HepG2 (cell line): ENCODE measurements around the gene IGF2BP1. TPM values are rescaled to one million over a fixed set of nuclear protein-coding genes. Genes with fewer than 3 reads are reported as not detected.
A peak's percentile ranks its signal among the peaks of the same experiment; 100 is the strongest.

Experiments
- AKAP8 ChIP-seq: sonication (generic); formaldehyde crosslinking; IDR thresholded peaks from 2 replicates; pipeline ENCODE4 v1.5.1; 2020; ENCODE audit warnings: mild to moderate bottlenecking, missing genetic modification reagents
- DPF2 ChIP-seq: sonication (generic); formaldehyde crosslinking; IDR thresholded peaks from 2 replicates; pipeline ENCODE4 v1.4.0; 2020; ENCODE audit warnings: mild to moderate bottlenecking, low read depth, missing genetic modification reagents, borderline replicate concordance
- ELF3 ChIP-seq: IDR thresholded peaks from 2 replicates; pipeline ENCODE4 v1.6.1; 2016; ENCODE audit warnings: missing genetic modification reagents, missing compliant biosample characterization
- ETV6 ChIP-seq: sonication (generic); formaldehyde crosslinking; conservative IDR thresholded peaks from 2 replicates; pipeline ENCODE4 v1.4.0; 2020; ENCODE audit warnings: missing genetic modification reagents
- FLYWCH1 ChIP-seq: sonication (generic); formaldehyde crosslinking; IDR thresholded peaks from 2 replicates; pipeline ENCODE4 v1.8.1; 2023; ENCODE audit warnings: mild to moderate bottlenecking, missing genetic modification reagents
- GLI4 ChIP-seq: sonication (generic); formaldehyde crosslinking; IDR thresholded peaks from 2 replicates; pipeline ENCODE4 v1.5.1; 2020; ENCODE audit warnings: missing genetic modification reagents, mild to moderate bottlenecking, moderate library complexity, borderline replicate concordance
- JUNB ChIP-seq: sonication (generic); formaldehyde crosslinking; IDR thresholded peaks from 2 replicates; pipeline ENCODE4 v1.8.0; 2022; ENCODE audit warnings: missing genetic modification reagents, mild to moderate bottlenecking, borderline replicate concordance
- MATR3 ChIP-seq: sonication (generic); formaldehyde crosslinking; IDR thresholded peaks from 2 replicates; pipeline ENCODE4 v1.4.0; 2020; ENCODE audit warnings: missing genetic modification reagents
- PCBP1 ChIP-seq: fragments of 200-400 bp; formaldehyde crosslinking; IDR thresholded peaks from 2 replicates; pipeline ENCODE4 v1.6.1; 2017; ENCODE audit warnings: mild to moderate bottlenecking, low read depth, low read length, borderline replicate concordance
- SRSF4 ChIP-seq: fragments of 200-400 bp; formaldehyde crosslinking; IDR thresholded peaks from one replicate; pipeline ENCODE4 v1.6.1; 2018; ENCODE audit warnings: mild to moderate bottlenecking, low read depth, low read length, moderate library complexity; ENCODE audit not compliant: poor library complexity, severe bottlenecking
- TBX3 ChIP-seq: fragments of 450-650 bp; IDR thresholded peaks from 2 replicates; pipeline ENCODE4 v1.6.1; 2017; ENCODE audit warnings: antibody characterized with exemption, mild to moderate bottlenecking, inconsistent platforms, borderline replicate concordance
- ZBTB42 ChIP-seq: sonication (generic); formaldehyde crosslinking; IDR thresholded peaks from 2 replicates; pipeline ENCODE4 v1.5.0; 2020; ENCODE audit warnings: mild to moderate bottlenecking, missing genetic modification reagents
- ZNF577 ChIP-seq: sonication (generic); formaldehyde crosslinking; IDR thresholded peaks from 2 replicates; pipeline ENCODE4 v1.4.0; 2020; ENCODE audit warnings: mild to moderate bottlenecking, low read depth, missing genetic modification reagents, borderline replicate concordance
- ZNF737 ChIP-seq: sonication (generic); formaldehyde crosslinking; IDR thresholded peaks from 2 replicates; pipeline ENCODE4 v1.5.0; 2020; ENCODE audit warnings: missing genetic modification reagents, mild to moderate bottlenecking, borderline replicate concordance
- ZNF878 ChIP-seq: sonication (generic); formaldehyde crosslinking; IDR thresholded peaks from 2 replicates; pipeline ENCODE4 v1.8.1; 2023; ENCODE audit warnings: mild to moderate bottlenecking, missing genetic modification reagents, moderate library complexity
- polyA plus RNA-seq, 8 experiments: library from polyadenylated mRNA; depleted of rRNA in 3 of 8; stranded (reverse) in 7 of 8; unstranded in 1 of 8; fragments of >200 nt; fragmentation: Illumina TruSeq in 4 of 8; extraction: Trizol in 4 of 8; gene quantifications; 2 replicates each; pipeline versions ENCODE4 v1.2.1 to v1.2.3, GENCODE V29; 2011 to 2016; ENCODE audit warnings: low read depth in 4 of 8, missing spikeins in 1 of 8, mixed read lengths in 1 of 8; ENCODE audit not compliant: insufficient read depth in 1 of 8
- total RNA-seq, 5 experiments: library from RNA; depleted of rRNA; stranded (reverse); fragments of >200 nt; fragmentation: Illumina TruSeq; extraction: Trizol; gene quantifications; 2 replicates each; pipeline ENCODE4 v1.2.3, GENCODE V29; 2016; ENCODE audit warnings: low read depth in 1 of 5
- TF ChIP-seq, protein P1 (sequence below): sonication (generic); formaldehyde crosslinking; IDR thresholded peaks from 2 replicates; pipeline ENCODE4 v1.5.1; 2020; ENCODE audit warnings: mild to moderate bottlenecking, missing genetic modification reagents, borderline replicate concordance
- TF ChIP-seq, protein P2 (sequence below): sonication (generic); formaldehyde crosslinking; IDR thresholded peaks from 2 replicates; pipeline ENCODE4 v1.4.0; 2020; ENCODE audit warnings: missing genetic modification reagents
- TF ChIP-seq, protein P3 (sequence below): sonication (generic); formaldehyde crosslinking; IDR thresholded peaks from 2 replicates; pipeline ENCODE4 v1.5.1; 2020; ENCODE audit warnings: mild to moderate bottlenecking, missing genetic modification reagents
- TF ChIP-seq, protein P4 (sequence below): sonication (generic); formaldehyde crosslinking; IDR thresholded peaks from 2 replicates; pipeline ENCODE4 v1.5.0; 2020; ENCODE audit warnings: missing genetic modification reagents, mild to moderate bottlenecking, borderline replicate concordance

The IGF2BP1 gene
- total and polyA plus RNA-seq, 2 of the 13 experiments (the other 11 are each of a cell fraction or from before 2014, with no cell fraction given) = 29.7 to 75.1 TPM

DNA sequence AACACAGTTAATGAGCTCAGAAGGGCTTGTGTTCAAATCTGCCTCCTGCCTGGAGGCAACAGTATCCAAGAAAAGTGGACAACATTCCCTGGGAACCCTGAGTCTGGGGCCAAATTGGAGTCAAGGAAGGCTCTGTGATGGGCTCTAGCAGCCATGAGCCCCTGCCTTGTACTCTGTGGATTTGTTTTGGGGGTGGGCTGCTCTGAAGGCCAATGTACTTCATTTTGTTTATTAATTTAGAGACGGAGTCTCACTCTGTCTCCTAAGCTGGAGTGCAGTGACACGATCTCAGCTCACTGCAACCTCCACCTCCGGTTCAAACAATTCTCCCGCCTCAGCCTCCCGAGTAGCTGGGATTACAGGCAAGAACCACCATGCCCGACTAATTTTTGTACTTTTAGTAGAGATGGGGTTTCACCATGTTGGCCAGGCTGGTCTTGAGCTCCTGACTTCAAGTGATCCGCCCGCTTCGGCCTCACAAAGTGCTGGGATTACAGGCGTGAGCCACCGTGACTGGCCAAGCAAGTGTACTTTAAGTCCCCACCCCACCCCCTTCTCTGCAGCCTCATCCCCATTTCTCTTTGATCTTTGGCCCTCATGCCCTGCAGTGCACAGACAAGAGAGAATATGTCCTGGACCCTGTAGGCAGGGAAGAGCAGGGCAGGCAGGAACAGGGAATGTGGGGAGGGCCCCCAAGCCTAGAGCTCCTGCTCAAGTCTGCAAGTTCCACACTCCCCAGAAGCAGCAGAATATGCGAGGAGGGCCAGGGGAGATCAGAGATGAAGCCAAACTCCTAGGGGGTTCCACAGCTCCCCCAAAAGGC, 26.1 kb upstream of the IGF2BP1 start (continued):
- TF ChIP-seq SRSF4 = no peak
- no peak for TF ChIP-seq MATR3 (CRISPR knock-in tag)
- TF ChIP-seq, protein P1, sequence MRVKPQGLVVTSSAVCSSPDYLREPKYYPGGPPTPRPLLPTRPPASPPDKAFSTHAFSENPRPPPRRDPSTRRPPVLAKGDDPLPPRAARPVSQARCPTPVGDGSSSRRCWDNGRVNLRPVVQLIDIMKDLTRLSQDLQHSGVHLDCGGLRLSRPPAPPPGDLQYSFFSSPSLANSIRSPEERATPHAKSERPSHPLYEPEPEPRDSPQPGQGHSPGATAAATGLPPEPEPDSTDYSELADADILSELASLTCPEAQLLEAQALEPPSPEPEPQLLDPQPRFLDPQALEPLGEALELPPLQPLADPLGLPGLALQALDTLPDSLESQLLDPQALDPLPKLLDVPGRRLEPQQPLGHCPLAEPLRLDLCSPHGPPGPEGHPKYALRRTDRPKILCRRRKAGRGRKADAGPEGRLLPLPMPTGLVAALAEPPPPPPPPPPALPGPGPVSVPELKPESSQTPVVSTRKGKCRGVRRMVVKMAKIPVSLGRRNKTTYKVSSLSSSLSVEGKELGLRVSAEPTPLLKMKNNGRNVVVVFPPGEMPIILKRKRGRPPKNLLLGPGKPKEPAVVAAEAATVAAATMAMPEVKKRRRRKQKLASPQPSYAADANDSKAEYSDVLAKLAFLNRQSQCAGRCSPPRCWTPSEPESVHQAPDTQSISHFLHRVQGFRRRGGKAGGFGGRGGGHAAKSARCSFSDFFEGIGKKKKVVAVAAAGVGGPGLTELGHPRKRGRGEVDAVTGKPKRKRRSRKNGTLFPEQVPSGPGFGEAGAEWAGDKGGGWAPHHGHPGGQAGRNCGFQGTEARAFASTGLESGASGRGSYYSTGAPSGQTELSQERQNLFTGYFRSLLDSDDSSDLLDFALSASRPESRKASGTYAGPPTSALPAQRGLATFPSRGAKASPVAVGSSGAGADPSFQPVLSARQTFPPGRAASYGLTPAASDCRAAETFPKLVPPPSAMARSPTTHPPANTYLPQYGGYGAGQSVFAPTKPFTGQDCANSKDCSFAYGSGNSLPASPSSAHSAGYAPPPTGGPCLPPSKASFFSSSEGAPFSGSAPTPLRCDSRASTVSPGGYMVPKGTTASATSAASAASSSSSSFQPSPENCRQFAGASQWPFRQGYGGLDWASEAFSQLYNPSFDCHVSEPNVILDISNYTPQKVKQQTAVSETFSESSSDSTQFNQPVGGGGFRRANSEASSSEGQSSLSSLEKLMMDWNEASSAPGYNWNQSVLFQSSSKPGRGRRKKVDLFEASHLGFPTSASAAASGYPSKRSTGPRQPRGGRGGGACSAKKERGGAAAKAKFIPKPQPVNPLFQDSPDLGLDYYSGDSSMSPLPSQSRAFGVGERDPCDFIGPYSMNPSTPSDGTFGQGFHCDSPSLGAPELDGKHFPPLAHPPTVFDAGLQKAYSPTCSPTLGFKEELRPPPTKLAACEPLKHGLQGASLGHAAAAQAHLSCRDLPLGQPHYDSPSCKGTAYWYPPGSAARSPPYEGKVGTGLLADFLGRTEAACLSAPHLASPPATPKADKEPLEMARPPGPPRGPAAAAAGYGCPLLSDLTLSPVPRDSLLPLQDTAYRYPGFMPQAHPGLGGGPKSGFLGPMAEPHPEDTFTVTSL = peak; percentile 87
- TF ChIP-seq, protein P2, sequence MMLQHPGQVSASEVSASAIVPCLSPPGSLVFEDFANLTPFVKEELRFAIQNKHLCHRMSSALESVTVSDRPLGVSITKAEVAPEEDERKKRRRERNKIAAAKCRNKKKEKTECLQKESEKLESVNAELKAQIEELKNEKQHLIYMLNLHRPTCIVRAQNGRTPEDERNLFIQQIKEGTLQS (CRISPR knock-in tag) = peak; percentile 63
- TF ChIP-seq ZNF737 (CRISPR knock-in tag) = no peak
- TF ChIP-seq, protein P3, sequence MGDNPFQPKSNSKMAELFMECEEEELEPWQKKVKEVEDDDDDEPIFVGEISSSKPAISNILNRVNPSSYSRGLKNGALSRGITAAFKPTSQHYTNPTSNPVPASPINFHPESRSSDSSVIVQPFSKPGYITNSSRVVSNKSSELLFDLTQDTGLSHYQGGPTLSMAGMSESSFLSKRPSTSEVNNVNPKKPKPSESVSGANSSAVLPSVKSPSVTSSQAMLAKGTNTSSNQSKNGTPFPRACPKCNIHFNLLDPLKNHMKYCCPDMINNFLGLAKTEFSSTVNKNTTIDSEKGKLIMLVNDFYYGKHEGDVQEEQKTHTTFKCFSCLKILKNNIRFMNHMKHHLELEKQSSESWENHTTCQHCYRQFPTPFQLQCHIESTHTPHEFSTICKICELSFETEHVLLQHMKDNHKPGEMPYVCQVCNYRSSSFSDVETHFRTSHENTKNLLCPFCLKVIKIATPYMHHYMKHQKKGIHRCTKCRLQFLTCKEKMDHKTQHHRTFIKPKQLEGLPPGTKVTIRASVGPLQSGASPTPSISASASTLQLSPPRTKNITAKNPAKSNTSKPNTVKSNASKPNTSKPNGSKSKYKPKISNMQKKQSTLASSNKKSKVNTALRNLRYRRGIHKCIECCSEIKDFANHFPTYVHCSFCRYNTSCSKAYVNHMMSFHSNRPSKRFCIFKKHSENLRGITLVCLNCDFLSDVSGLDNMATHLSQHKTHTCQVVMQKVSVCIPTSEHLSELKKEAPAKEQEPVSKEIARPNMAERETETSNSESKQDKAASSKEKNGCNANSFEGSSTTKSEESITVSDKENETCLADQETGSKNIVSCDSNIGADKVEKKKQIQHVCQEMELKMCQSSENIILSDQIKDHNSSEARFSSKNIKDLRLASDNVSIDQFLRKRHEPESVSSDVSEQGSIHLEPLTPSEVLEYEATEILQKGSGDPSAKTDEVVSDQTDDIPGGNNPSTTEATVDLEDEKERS (CRISPR knock-in tag) = no peak
- TF ChIP-seq AKAP8 (CRISPR knock-in tag) = 0 out of 2 replicates have a peak, but pooled peaks have one; percentile 44
- peak; percentile 89 for TF ChIP-seq DPF2 (CRISPR knock-in tag)
- TF ChIP-seq, protein P4, sequence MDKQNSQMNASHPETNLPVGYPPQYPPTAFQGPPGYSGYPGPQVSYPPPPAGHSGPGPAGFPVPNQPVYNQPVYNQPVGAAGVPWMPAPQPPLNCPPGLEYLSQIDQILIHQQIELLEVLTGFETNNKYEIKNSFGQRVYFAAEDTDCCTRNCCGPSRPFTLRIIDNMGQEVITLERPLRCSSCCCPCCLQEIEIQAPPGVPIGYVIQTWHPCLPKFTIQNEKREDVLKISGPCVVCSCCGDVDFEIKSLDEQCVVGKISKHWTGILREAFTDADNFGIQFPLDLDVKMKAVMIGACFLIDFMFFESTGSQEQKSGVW (CRISPR knock-in tag) = no peak
- no peak for TF ChIP-seq PCBP1
- peak; percentile 47; the same call in 1 of the 2 replicates for TF ChIP-seq ZNF878 (CRISPR knock-in tag)
- no peak for TF ChIP-seq ZNF577 (CRISPR knock-in tag)
- TF ChIP-seq ETV6 (CRISPR knock-in tag) = no peak
- TF ChIP-seq JUNB (CRISPR knock-in tag) = peak; percentile 65; the same call in 1 of the 2 replicates
- peak; percentile 83 for TF ChIP-seq ELF3 (CRISPR knock-in tag)
- peak; percentile 73; the same call in 1 of the 2 replicates for TF ChIP-seq TBX3
- TF ChIP-seq ZBTB42 (CRISPR knock-in tag) = no peak
- TF ChIP-seq GLI4 (CRISPR knock-in tag) = no peak
- no peak for TF ChIP-seq FLYWCH1 (CRISPR knock-in tag)
